Neural progenitor cell (in vitro differentiated cells): ENCODE results near the gene PDE5A.
"Not testable (repeated sequence)": the region's sequence is repeated elsewhere in the genome, so short reads cannot be mapped to it uniquely, and the experiment has no call there.

Experiments used
- EZH2 ChIP-seq: fragments of 200-600 bp; sonication (generic); IDR thresholded peaks from 2 replicates; pipeline ENCODE4 v1.6.1; 2017; ENCODE audit warnings: antibody characterized with exemption, mild to moderate bottlenecking, moderate library complexity
- TF ChIP-seq, protein P1 (sequence below): fragments of 200-600 bp; sonication (generic); IDR thresholded peaks from 2 replicates; pipeline ENCODE4 v1.5.1; 2017; ENCODE audit warnings: antibody characterized with exemption, mild to moderate bottlenecking

DNA sequence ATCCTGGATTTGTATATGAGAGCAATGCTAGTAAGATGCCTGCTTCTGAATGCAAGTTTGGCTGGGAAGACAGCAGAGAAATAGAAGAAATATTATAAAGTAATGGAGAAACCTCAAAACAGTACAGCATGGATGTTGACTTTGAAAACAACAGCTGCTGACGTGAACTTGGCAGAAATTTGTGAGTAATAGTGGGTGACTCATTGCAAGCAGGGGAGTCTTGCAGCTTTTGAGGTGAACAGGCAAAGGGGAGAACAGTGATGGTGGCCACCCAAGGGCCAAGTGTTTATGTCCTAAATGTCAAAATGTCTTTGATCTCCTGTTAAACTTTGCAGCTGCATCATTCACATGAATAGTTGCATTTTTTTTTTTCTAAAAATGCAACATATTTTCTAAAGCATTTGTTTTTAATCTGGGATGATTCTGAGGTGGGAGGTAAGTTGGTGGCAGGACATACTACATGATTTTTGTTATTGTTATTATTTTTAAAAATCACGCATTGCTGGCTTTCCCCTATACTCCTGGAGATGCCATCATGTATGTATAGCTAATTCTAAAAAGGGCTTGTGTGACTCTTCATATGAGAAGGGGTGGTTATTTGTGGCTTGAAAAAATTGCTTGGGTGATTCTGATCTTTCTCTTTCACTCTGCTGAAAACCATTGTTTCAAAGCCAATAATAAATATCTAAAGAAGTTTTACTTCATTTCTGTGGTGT, 158.4 kb downstream of the PDE5A start:
- TF ChIP-seq, protein P1, sequence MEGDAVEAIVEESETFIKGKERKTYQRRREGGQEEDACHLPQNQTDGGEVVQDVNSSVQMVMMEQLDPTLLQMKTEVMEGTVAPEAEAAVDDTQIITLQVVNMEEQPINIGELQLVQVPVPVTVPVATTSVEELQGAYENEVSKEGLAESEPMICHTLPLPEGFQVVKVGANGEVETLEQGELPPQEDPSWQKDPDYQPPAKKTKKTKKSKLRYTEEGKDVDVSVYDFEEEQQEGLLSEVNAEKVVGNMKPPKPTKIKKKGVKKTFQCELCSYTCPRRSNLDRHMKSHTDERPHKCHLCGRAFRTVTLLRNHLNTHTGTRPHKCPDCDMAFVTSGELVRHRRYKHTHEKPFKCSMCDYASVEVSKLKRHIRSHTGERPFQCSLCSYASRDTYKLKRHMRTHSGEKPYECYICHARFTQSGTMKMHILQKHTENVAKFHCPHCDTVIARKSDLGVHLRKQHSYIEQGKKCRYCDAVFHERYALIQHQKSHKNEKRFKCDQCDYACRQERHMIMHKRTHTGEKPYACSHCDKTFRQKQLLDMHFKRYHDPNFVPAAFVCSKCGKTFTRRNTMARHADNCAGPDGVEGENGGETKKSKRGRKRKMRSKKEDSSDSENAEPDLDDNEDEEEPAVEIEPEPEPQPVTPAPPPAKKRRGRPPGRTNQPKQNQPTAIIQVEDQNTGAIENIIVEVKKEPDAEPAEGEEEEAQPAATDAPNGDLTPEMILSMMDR, result not testable (repeated sequence)
- not testable (repeated sequence) for TF ChIP-seq EZH2
